C4-2B (cell line): ENCODE data around the gene TRIM8.

Source experiments
- H3K27ac ChIP-seq: fragments of 450-650 bp; 2 replicates; pipeline ENCODE4 v1.5.1; 2017
- ZFX ChIP-seq: fragments of 450-650 bp; IDR thresholded peaks from 2 replicates; pipeline ENCODE4 v1.6.1; 2017
- TF ChIP-seq, protein P1 (sequence below): fragments of 450-650 bp; conservative IDR thresholded peaks from 2 replicates; pipeline ENCODE4 v1.5.1; 2017; ENCODE audit warnings: mild to moderate bottlenecking

TRIM8 gene

DNA sequence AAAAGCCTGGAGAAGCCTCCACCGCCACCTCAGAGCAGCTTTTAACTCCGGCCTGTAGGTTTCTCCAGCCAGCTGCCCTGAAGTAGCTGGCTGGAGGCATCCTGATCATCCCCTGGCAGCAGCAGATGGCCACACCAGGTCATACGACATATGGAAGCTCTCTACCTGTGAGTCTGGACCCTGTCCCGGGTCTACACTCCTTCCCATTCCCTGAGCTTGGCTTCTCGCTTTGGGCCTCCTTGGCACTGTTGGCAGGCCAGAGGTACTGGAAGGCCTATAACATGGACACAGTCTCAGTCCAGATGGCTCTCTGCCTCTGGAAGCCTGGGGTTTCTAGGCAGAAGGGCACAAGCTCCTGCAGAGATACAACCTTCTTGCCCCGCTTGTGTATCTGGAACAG is 43.5 kb upstream of the TRIM8 start:
- TF ChIP-seq, protein P1, sequence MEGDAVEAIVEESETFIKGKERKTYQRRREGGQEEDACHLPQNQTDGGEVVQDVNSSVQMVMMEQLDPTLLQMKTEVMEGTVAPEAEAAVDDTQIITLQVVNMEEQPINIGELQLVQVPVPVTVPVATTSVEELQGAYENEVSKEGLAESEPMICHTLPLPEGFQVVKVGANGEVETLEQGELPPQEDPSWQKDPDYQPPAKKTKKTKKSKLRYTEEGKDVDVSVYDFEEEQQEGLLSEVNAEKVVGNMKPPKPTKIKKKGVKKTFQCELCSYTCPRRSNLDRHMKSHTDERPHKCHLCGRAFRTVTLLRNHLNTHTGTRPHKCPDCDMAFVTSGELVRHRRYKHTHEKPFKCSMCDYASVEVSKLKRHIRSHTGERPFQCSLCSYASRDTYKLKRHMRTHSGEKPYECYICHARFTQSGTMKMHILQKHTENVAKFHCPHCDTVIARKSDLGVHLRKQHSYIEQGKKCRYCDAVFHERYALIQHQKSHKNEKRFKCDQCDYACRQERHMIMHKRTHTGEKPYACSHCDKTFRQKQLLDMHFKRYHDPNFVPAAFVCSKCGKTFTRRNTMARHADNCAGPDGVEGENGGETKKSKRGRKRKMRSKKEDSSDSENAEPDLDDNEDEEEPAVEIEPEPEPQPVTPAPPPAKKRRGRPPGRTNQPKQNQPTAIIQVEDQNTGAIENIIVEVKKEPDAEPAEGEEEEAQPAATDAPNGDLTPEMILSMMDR = no peak
- no peak for TF ChIP-seq ZFX
- H3K27ac ChIP-seq = no peak overlapping the region

DNA sequence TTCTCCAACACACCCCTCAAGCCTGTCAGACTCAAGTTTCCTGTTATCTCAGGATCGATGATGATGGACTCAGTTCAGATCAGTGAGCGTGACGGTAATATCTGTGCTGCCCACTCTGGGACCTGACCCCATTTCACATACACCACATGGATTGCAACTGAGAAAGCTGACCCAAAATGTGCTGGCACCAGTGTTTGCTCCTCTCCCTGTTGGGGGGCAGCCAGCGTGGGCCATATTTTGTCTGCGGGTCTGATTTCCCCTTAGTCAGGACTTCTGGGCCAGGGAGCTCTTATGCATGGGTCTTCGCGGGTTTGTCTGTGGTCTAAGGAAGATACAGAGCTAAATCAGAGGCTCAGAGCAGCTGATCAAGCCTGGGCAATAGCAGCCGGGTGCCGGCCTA is 42.6 kb upstream of the TRIM8 start:
- TF ChIP-seq, protein P1 = no peak
- no peak for TF ChIP-seq ZFX
- H3K27ac ChIP-seq = no peak overlapping the region

DNA sequence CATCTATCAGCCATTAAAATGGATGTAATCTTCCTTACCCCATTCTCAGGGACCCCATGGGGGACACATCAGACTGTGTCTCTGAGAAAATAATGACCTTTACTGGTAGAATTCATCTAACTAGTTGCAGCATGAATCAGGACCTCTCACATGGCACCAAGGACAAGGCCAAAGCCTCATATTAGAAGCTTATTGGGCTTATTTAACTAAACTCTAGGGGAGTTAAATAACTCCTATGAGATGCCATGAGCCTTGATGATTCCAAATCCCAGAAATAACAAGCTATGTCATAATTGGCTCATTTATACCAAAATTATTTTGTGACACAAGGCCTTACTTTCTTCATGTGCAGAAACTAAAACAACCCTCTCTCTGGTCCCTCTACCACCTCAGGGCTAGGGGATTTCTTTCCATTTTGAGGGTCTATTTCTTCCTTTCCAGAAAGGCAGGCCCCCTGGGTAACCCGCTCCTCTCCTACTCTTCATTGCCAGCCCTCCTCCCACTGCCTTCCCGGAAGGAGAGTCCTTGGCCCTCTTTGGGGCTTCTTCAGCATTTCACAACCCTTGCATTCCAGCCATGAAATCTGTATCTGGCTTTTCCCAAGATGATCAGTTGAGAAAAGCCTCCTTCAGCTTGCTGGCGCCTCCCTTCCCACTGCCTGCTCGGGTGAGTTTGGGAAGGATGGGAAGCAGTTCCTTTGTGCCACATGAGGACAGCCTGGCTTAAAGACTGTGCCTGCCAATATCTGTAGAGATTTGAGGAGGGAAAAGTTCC is 41.8 kb upstream of the TRIM8 start:
- no peak overlapping the region for H3K27ac ChIP-seq
- no peak for TF ChIP-seq ZFX
- TF ChIP-seq, protein P1 = no peak

DNA sequence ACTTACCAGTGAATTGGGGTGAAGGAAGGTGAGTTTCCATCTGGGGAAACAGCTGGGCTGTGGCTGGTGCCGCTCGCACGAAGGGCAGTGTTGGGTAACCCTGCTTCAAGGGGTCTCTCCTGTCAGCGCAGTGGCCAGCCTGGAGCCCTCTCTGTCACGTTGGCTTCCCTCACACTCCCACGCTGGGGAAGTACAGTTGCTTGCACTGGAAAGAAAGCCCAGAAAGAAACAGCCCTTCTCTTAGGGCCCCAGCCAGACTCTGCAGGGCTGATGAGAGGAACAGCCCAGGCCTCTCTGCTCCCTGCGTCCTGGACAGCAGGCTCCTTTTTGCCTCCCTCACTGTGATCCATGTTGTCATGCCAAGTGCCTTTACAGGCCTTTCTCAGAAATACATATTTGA is 40.3 kb upstream of the TRIM8 start:
- no peak overlapping the region for H3K27ac ChIP-seq
- no peak for TF ChIP-seq ZFX
- TF ChIP-seq, protein P1 = no peak

DNA sequence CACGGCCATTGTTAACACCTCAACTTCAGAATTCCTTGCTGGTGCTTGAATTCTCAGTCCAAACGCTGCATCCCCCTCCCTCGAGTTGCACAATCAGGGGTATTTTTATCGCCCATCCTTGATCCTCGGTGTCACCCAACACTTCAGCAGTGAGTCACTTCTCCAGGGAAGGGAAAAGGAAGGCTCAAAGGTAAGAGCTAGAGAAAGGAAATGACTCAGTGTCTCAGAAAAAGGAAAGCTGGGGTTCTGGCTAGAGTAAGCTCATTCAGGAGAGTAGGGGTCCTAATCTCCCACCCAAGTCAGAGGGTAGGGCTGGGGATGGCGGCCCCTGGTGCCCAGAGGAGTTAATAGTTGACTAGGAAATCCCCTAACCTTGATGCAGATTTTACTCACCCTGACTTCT is 39.8 kb upstream of the TRIM8 start:
- TF ChIP-seq ZFX = no peak
- TF ChIP-seq, protein P1 = no peak
- no peak overlapping the region for H3K27ac ChIP-seq

DNA sequence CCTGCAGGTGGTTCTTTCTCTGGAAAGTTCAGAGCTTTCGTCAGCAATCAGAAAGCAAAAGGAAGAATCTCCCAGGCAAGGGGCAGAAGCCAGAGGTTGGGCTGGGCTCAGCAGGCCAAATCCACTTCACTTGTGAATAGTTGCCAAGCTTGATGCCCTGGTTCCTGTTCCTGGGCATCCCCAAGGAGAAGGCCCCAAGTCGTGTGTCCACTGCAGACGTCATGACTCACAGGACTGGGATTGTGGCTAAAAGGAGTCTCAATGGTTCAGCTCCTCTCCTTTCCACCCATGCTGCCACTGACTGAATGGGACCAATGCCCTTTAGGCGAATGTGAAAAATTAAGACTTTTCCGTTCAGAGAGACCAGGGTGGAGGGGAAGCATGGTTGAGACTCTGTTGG is 38.6 kb upstream of the TRIM8 start:
- H3K27ac ChIP-seq = no peak overlapping the region
- TF ChIP-seq, protein P1 = no peak
- TF ChIP-seq ZFX = no peak

DNA sequence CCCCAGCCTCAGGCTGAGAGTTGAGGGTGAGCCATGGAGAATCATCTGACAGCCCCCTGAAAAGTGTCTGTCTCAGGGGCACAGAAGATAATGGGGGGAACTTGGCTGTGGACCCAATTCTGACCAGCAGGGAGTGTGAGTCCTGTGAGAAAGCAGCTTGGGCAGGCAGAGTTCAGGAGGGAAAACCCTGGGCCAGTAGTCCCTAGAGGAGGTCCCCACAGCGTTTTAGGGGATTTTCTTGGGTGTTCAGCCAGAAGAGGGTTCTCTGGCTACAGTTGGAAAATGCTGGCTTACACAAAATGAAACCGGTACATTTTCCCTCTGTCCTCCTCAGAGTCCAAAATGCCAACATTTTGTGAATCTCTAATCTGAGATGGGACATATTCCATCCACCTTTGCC is 35.8 kb upstream of the TRIM8 start:
- no peak overlapping the region for H3K27ac ChIP-seq
- no peak for TF ChIP-seq ZFX
- TF ChIP-seq, protein P1 = no peak
